Muscle layer of duodenum (tissue), 2 donors: ENCODE measurements around the gene BCL11A.

Experiments
- H3K27ac ChIP-seq: one replicate; pipeline ENCODE4 v1.7.0; 2013; ENCODE audit warnings: mild to moderate bottlenecking, low read length
- H3K27me3 ChIP-seq: one replicate; pipeline ENCODE4 v1.7.0; 2013; ENCODE audit warnings: low read depth, mild to moderate bottlenecking, control low read depth, low read length
- H3K36me3 ChIP-seq, 2 donors: one replicate each; pipeline ENCODE4 v1.7.0; 2013; ENCODE audit warnings: low read length in 2 of 2, control low read depth in 1 of 2, mild to moderate bottlenecking in 1 of 2; ENCODE audit not compliant: insufficient read depth in 2 of 2, control insufficient read depth in 1 of 2
- H3K4me1 ChIP-seq, 2 donors: one replicate each; pipeline ENCODE4 v1.7.0; 2013; ENCODE audit warnings: low read length in 2 of 2, mild to moderate bottlenecking in 2 of 2, control low read depth in 1 of 2, moderate library complexity in 1 of 2; ENCODE audit not compliant: insufficient read depth in 2 of 2, control insufficient read depth in 1 of 2
- H3K4me3 ChIP-seq, 2 donors: one replicate each; pipeline ENCODE4 v1.7.0; 2013; ENCODE audit warnings: low read length in 2 of 2, low read depth in 1 of 2, mild to moderate bottlenecking in 1 of 2
- H3K9me3 ChIP-seq, 2 donors: one replicate each; pipeline ENCODE4 v1.7.0; 2013; ENCODE audit warnings: low read length in 2 of 2, control low read depth in 1 of 2, mild to moderate bottlenecking in 1 of 2; ENCODE audit not compliant: control insufficient read depth in 1 of 2
- donor health status: healthy.

Gene BCL11A

DNA sequence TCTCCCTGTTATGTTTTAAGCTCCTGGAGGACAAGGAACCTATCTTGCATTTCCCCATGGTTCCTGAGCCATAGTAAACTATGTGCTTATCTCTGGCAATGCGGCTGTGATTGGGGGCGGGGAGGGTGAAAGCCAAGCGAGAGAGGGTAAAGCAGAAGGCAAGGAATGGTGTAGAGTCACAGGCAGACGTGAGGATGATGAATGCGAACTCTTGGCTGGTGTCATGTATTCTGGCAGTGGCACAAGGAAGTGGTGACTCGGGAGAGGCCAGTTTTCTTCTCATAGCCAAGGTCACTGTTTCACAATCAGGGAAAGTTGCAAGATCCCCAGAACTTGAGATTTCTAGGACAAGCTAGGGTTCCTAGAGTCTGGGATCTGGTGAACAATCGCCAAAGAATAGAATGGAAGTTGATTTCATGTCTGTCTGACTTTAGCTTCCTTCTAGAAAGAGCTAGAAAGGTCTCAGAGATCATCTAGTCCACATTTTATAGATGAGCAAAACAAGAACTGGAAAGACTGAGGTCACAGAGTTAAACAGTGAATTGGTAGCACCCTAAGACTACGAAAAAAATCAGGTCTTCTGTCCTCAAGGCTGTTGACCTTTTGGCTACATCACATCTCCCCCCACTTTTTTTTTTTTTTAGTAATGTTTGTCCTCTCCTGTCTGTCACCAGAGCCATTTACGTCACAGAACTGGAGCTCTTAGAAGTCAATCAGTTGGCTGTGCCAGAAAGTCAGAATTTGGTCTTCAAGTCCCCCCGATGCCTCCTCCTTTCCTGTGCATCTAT lies 137.0 kb downstream of the BCL11A start:
- H3K27me3 ChIP-seq, result no peaks in the 10 kb centered on the region
- H3K9me3 ChIP-seq, result no peaks in the 10 kb centered on the region
- no peak overlapping the region for H3K4me3 ChIP-seq
- no peaks in the 10 kb centered on the region for H3K4me1 ChIP-seq
- H3K27ac ChIP-seq, result no peak overlapping the region
- no peaks in the 10 kb centered on the region for H3K36me3 ChIP-seq

GRCh38 chr2:60415814-60416213 lies 137.6 kb downstream of the BCL11A start:
- no peak overlapping the region for H3K27ac ChIP-seq
- no peaks in the 10 kb centered on the region for H3K4me1 ChIP-seq
- H3K4me3 ChIP-seq, result no peak overlapping the region
- H3K27me3 ChIP-seq, result no peaks in the 10 kb centered on the region
- no peaks in the 10 kb centered on the region for H3K36me3 ChIP-seq
- no peaks in the 10 kb centered on the region for H3K9me3 ChIP-seq

DNA sequence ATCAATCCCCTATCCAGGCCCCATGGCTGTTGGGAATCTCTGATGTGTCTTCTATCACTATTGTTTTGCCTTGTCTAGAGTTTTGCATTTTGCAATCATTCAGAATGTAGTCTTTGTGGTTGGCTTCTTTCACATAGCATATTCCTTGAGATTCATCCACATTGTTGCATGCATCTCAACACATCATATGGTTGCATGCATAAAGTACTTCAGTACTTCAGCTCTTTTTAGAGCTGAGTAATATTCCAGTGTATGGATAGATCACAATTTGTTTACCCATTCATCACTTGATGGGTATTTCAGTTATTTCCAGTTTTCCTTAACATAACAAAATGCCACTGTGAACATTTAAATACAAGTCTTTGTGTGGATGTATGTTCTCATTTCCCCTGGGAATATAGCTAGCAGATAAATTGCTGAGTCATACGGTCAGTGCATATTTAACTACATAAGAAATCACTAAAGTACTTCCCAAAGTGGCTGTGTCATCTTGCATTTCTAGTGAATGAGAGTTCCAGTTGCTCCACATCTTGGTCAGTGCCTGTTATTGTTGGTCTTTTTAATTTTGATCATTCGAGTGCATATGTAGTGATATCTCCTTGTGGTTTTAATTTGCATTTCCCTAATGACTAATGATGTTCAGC lies 138.8 kb downstream of the BCL11A start:
- Histone ChIP-seq H3K4me3 (no peak overlapping the region), H3K36me3 (no peaks in the 10 kb centered on the region), H3K9me3 (no peaks in the 10 kb centered on the region), H3K4me1 (no peaks in the 10 kb centered on the region), H3K27me3 (no peaks in the 10 kb centered on the region), H3K27ac (no peak overlapping the region)

- Histone ChIP-seq H3K4me3 (no peak overlapping the region), H3K9me3 (no peaks in the 10 kb centered on the region), H3K4me1 (no peaks in the 10 kb centered on the region), H3K27me3 (no peaks in the 10 kb centered on the region), H3K27ac (no peak overlapping the region), H3K36me3 (no peaks in the 10 kb centered on the region)
Observed at GRCh38 chr2:60413814-60414168, 139.7 kb downstream of the BCL11A start.

DNA sequence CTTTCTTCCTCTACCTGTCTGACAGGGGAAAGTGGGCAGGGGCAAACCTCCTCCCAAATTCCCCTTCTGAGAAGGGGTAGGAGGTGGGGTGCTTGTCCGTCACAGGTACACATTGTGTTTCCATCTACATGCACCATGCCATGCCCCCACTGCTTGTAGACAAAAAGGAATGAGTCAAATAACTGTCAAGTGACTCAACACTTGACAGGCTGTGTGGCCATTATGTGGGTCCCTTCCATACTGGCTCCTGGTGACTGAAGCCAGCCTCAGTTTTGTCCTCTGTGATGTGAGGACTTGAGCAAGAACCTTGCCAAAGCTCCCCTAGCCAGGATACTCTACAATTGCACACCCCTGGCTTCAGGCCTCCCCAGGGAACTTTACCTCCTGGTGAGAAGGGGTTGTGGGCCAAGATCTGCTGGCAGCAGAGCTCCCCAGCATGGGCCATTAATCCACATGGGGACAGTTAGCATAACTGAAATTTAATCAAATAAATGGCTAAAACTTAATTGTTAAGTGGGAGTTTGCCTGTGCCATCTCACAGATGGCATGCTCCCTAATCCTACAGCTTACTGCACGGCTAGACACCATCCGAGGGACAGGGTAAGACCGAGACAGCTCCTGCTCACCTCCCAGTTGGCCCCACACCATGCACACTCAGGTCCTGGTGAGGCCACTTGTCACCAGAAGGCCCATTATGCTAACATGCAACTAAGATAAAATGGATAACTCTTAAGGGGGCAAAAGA lies 140.2 kb downstream of the BCL11A start:
- Histone ChIP-seq H3K27me3 (no peaks in the 10 kb centered on the region), H3K4me3 (no peak overlapping the region), H3K36me3 (no peaks in the 10 kb centered on the region), H3K9me3 (no peaks in the 10 kb centered on the region), H3K27ac (no peak overlapping the region), H3K4me1 (no peaks in the 10 kb centered on the region)

GRCh38 chr2:60412620-60413019 lies 140.8 kb downstream of the BCL11A start:
- no peaks in the 10 kb centered on the region for H3K4me1 ChIP-seq
- H3K27me3 ChIP-seq, result no peaks in the 10 kb centered on the region
- H3K27ac ChIP-seq, result no peak overlapping the region

DNA sequence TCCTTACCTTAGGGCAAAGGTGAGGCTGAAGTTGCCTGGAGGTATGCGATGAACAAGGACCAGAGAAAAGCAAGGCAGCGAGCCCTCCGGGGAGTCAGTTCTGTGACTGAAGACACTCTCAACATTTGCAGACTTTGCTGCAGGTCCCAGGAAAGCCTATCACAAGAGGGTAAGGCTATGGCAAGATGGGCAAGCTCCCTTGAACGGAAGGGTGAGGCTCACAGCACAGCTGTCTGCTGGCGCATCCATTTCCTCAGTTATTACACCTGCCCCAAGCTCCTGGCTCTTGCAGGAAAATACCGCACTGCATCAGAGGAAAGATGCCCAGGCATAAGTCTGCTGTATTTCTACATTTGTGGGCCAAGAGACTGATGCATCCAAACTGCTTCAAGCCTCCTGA lies 141.4 kb downstream of the BCL11A start:
- no peaks in the 10 kb centered on the region for H3K36me3 ChIP-seq
- H3K4me1 ChIP-seq, result no peaks in the 10 kb centered on the region
- H3K27ac ChIP-seq, result no peak overlapping the region
- H3K9me3 ChIP-seq, result no peaks in the 10 kb centered on the region
- no peak overlapping the region for H3K4me3 ChIP-seq
- no peaks in the 10 kb centered on the region for H3K27me3 ChIP-seq

More at GRCh38 chr2:60412620-60413019, 140.8 kb downstream of the BCL11A start:
- Histone ChIP-seq H3K9me3 (no peaks in the 10 kb centered on the region), H3K36me3 (no peaks in the 10 kb centered on the region), H3K4me3 (no peak overlapping the region)

DNA sequence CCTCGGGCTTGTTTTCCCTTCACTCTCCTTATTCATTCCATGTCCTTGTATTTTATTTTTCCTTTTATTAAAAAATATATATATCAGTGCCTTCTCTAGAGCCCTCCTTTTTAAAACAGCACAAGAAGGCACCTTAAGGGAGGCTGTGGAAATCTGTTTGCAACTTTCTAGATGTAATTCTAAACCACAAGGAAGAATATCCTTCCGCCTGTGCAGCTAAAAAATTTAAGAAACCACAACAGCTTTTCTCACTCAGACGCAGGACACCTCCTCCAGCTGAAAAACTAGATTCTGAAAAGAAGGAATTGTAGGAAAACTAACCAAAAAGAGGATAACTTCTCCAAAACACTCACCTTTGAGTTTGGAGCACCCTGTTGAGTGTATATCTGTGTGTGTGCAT lies 142.2 kb downstream of the BCL11A start:
- Histone ChIP-seq H3K4me3 (no peak overlapping the region), H3K27me3 (no peaks in the 10 kb centered on the region), H3K36me3 (no peaks in the 10 kb centered on the region), H3K27ac (no peak overlapping the region), H3K4me1 (no peaks in the 10 kb centered on the region), H3K9me3 (no peaks in the 10 kb centered on the region)

DNA sequence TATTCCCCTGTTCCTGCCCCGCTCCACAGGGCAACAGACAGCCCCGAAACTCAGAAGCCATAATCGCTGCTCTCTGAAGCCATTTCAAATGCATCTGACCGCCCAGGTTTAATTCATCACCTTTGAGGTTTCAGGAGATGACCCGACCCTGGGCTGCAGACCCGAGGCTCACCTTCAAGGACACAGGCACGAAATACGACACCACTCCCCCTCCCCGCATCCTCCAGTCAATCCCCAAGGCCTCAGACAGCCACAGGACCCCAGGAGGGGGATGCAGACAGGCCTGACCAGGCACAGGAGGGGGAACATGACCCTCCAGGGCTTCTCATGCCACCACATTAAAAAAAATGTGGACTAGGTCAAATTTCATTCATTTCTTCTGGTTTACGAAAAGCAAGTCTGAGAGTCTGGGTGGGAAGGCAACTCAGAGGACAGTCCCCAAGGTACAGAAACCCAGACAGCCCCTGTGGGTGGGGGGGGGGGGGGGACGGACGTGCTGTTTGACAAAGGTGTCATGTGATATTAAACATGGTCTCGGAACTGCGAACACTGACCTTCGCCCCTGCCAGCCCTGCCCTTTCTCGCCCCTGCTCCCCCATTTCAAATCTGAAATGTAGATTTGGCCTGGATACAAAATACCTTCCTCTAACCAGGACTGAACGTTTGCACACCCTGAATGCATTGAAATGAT lies 142.9 kb downstream of the BCL11A start:
- no peaks in the 10 kb centered on the region for H3K9me3 ChIP-seq
- no peak overlapping the region for H3K4me3 ChIP-seq
- no peak overlapping the region for H3K27ac ChIP-seq
- H3K4me1 ChIP-seq, result no peaks in the 10 kb centered on the region
- no peaks in the 10 kb centered on the region for H3K36me3 ChIP-seq
- no peaks in the 10 kb centered on the region for H3K27me3 ChIP-seq

GRCh38 chr2:60409531-60409871 lies 144.0 kb downstream of the BCL11A start:
- Histone ChIP-seq H3K4me3 (no peak overlapping the region), H3K27me3 (no peaks in the 10 kb centered on the region), H3K4me1 (no peaks in the 10 kb centered on the region), H3K9me3 (no peaks in the 10 kb centered on the region), H3K36me3 (no peaks in the 10 kb centered on the region), H3K27ac (no peak overlapping the region)

- H3K27ac ChIP-seq, result no peak overlapping the region
- no peaks in the 10 kb centered on the region for H3K36me3 ChIP-seq
- H3K9me3 ChIP-seq, result no peaks in the 10 kb centered on the region
- no peak overlapping the region for H3K4me3 ChIP-seq
- no peaks in the 10 kb centered on the region for H3K4me1 ChIP-seq
- no peaks in the 10 kb centered on the region for H3K27me3 ChIP-seq
Observed at GRCh38 chr2:60408811-60409530, 144.5 kb downstream of the BCL11A start.
